NCI-H510A treated with DMSO at 0.1 percent for 48 hours (cell line): ENCODE data around the gene KIF1C.

Experiments used
- DNase-seq: peaks from one replicate; lab custom pipeline; 2025; lab: John Stamatoyannopoulos, UW

Gene KIF1C

DNA sequence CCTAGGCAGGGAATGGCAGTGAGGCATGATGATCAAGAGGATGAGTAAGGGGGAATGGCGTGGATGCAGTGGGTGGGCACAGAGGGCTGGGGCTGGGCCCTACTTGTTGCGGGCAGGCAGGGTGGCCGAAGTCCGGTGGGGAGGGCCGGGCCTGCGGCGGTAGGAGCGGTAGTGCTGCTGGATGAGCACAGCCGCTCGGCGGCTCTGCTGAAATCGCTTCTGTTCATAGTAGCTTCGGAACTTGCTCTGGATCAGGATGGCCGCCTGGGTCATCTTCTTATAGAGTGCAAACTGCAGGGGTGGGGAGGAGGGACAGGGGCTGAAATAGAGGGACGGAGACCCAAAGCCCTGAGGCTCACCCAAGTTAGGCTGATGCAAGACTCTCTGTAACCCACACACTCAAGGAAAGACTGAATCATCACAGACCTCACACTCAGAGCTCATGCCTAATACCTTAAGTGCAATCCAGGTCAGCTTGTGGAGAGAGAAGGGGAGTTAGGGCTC lies 28.7 kb upstream of the KIF1C start:
- peak; percentile 58 for DNase-seq

GRCh38 chr17:4969551-4970173 lies 28.1 kb upstream of the KIF1C start:
- DNase-seq = no peak

DNA sequence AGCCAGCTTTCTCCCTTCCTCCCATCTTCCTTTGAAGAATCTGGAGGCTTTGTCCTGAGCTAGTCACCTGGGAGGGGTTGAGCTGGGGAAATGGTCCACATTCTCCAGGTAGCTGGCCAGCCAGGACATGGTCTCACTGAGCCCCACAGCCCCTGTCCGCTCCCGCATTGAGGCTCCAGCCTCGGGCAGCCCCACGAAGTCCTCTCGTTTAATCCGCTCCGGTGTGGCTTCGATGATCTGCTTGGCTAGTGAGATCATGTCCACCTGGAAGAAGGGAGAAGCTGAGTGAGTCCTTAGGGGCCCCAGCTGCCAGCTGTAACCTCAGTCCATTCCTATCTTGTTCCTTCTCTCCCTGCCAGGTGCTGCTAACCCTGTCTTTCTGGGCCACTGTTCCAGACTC lies 27.5 kb upstream of the KIF1C start:
- DNase-seq = no peak

DNA sequence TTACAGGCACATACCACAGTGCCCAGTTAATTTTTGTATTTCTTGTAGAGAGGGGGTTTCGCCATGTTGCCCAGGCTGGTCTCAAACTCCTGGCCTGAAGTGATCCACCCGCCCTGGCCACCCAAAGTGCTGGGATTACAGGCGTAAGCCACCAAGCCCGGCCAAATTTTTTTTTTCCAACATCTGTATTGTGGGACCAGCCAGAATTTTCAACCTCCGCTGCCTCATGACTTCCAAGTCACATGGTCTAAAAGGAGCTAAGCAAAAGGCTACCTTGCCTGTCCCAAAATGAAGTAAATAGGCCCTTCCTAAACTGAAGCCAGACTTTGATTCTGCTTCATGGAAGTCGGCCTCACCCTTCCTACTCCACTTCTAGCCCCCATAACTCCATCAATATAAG lies 25.9 kb upstream of the KIF1C start:
- DNase-seq = no peak

DNA sequence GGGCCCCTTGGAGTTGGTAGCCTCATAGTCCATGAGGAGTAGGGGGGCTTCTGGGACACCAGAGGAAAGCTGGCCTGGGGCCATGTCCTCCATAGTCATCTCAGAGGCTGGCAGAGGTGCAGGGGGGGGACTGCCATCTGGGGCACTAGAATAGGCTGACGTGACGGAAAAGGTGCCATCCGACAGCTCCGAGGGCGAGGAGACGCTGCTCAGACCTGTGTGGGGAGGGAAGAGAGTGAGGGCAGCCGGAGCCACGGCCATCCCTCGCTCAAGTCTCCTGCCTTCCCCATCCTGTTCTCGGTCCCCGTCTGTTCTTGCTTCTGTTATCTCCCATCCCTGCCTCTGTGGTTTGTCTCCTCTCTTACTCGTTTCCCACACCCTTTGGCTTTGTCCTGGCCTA lies 25.4 kb upstream of the KIF1C start:
- no peak for DNase-seq

GRCh38 chr17:4972752-4973151 lies 25.0 kb upstream of the KIF1C start:
- DNase-seq = no peak

DNA sequence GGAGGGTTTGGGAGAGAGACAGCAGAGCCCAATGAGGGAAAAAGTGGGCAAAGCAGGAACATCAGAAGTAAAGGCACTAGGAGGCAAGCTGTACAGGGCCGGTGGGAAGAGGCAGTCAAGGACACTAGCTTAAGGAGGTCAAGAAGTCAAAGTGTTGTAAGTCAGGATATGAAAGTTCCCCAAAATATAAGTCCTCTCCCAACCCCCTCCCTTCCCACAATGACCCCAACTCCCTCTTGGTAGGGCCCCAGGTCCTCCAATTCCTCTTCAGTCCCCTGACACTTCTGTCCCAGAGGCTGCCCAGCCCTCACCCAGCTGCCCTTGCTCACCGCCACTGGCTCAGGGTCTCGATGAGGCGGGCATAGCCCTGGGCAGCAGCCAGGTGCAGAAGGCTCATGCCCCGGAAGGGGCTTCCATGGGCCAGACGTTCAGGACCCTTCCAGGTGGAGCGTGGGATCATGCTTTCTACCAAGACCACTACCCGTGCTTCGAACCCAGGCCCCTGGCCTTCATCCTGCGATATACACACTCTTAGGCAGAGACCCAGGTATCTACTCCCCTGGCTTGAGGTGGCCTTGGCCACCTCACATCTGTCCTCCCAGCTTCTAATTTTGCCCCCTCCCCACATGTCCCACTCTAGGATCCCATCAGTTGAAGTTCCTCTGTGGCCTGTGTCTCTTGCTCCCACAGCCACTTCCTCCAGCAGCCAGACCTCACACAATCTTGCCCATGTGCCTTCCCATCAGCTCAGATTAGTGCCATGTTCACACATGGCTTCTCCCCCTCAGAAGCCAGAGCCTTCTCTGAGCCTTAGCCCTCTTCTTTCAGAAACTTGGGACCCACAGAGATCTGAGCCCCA lies 24.3 kb upstream of the KIF1C start:
- no peak for DNase-seq

DNA sequence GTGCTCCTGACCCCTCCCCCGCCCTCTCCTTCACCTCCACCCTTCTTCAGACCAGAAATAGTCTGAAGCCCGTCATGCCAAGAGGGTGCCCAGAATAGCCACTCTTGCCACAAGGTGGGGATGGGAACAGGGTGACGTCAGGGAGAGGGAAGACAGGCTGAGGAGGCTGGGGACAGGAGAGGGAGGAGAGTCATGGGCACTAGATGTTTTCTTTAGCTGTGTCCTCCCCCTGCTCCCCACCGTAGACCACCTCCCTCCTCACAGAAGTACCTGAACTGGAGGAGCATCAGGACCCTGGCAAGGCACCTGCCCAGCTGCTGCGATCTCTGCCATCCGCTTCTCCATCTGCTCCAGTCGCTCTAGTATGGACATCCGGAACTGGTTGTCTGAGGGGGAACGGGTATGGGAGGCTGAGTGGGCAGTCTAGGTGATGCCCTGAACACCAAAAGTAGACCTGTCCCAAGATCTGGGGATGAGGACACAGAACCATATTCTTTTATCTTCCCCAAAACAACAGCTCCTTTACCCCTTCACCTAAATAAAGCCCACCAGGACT lies 23.6 kb upstream of the KIF1C start:
- no peak for DNase-seq

GRCh38 chr17:4978726-4979125 lies 19.0 kb upstream of the KIF1C start:
- DNase-seq = no peak

- DNase-seq = peak; percentile 32
These were observed 17.0 kb upstream of the KIF1C start for GRCh38 chr17:4980644-4981216.

DNA sequence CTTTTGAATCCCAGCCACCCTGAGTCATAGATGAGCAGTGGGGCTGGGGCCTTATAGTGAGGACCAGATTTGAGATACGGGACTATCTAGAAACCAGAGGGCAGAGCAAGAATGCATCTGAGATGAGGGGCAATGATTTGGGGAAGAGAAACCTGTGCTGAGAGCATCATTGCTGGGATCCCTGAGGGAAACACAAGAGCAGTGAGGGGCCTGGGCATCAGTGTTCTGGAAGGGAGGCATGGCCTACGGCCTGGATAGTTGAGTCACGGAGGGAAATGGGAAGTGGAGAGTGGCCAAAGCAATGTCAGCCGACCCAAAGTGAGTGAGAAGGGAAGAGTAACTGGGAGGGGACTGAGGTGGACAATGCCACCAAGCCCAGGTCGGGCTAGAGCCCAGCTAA lies 15.4 kb upstream of the KIF1C start:
- DNase-seq = no peak

DNA sequence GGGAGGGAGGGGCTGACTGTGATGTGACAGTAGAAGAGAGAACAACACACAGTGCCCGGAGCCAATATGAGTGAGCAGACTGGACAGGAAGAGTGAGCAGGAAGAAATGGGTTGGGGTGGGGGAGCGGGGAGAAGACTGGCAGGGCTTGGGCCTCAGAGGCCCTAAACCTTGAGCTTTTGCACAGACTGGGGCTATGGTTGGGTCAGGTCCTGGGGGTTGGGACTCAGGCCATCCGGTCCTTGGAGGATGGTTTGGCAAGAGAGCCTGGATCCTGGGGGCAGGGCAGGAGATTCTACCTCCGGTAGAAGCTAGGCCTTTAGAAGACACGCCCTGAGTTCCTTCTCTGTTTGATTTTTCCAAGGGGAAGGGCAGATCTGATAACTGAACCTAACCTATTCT lies 11.3 kb upstream of the KIF1C start:
- DNase-seq = peak; percentile 22

GRCh38 chr17:4986951-4987766 lies 10.6 kb upstream of the KIF1C start, which contains the start of gene CAMTA2:
CAMTA2 (minus strand) TSS chr17:4987675; CDS start chr17:4986222, 1,453 bp downstream.
- DNase-seq = peak; percentile 70

DNA sequence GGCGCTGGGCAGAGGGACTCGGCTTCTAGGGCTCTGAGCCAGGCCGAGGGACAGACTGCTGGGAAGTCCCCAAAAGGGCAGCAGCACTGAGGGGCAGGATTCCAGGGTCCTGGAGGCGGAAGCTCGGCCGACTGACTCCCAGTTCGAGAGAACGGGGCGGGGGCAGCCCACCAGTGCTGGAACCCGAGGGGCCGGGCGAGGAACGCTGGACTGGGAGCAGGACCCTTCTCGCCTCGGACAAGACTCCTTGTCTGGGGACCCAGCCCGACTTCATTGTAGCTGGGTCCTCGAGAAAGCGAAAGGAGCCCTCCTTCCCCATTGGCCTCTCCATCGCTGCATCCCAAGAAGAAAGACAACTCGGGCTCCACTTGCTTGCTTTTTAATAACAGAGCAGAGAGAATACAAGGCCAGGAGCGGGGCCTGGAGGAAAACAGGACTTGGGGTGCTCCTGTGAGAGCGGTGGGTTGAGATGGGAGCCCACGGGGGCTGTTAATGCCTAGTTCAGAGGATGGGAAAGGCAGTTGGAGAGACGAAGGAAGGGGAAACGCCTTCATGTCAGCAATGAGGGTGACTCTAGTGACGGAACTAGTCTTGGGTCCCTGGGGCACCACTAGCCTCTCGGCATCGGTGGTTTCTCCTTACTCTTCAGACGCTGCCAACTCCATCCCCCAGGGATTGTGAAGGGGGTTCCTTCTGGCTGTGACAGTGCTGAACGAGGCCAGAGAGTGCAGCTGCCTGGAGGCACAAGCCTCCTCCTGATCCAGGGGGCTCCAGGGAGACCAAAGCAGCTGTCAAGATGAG lies 9.8 kb upstream of the KIF1C start:
- DNase-seq = no peak

DNA sequence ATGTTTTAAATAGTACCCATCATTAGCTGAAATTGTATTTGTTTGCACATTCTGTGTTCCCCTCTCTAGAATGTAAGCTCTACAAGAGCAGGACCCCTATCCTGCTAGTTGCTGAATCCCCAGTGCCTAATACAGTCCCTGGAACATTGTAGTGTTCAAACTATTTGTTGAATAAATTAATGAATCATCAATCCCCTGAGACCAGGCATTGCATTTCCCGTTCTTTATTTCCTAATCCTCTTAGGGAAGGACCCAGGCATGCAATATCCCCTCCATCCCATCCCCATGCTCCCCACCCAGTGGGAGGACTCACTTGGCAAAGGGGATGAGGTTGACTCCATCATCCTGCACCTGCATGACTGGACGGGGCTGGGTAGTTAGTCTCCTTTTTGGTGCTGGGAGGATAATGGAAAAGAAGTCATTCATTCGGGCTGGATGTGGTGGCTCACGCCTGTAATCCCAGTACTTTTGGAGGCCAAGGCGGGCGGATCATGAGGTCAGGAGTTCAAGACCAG lies 3.6 kb upstream of the KIF1C start:
- DNase-seq = no peak

GRCh38 chr17:4998027-4998731 lies 429 bp downstream of the KIF1C start:
- DNase-seq = no peak

DNA sequence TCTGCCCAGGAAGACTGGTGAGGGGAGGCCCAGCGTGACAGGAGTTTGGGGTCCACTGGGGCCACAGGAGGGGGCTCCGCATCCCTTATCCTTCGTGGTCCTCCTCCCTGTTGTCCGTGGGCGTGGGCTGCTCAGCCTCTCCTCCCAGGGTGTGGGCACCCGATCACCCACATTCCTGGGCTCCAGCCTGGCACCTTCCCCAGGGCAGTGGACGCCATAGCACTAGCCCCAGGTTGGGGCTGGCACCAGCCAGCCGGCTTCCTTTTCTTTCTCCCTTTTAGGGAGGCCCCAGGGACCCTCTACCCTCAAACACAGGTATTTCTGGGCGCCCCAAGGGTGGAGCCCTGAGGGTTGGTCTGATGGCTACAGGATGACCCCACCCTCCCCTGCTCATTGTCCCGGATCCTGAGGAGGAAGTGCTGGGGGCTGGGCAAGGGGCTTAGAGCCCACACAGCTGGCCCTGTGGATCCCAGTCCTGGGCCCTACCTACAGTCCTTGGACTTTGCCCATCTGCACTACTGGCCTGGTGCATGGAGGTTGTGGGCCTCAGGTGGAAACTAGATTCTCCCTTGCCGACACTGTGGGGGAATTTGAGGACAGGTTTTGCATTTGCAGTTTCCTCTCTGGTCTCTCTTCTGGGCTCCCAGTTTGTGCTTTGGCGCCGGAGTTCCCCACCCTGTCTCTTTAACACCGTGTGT lies 1.1 kb downstream of the KIF1C start:
- no peak for DNase-seq

GRCh38 chr17:4999430-5000093 lies 1.8 kb downstream of the KIF1C start:
- DNase-seq = no peak

- no peak for DNase-seq
These were observed 2.5 kb downstream of the KIF1C start for GRCh38 chr17:5000237-5000639.
